GM18951 (cell line): ENCODE measurements around the gene TTC39B.

ENCODE experiments used
- POLR2A ChIP-seq: IDR thresholded peaks from 4 replicates; pipeline ENCODE4 v1.6.1; 2011; ENCODE audit warnings: mild to moderate bottlenecking; ENCODE audit not compliant: insufficient read length, insufficient read depth; ENCODE audit errors: extremely low read depth
- in situ Hi-C: fragments of 300-500 bp; cut with MboI; formaldehyde crosslinking; loops from one replicate; pipeline ENCODE4 v1.12.0; 2022; ENCODE audit warnings: low sequenced_read_pairs, mixed read lengths, inconsistent platforms; ENCODE audit not compliant: unreplicated experiment

The TTC39B gene

GRCh38 chr9:15219546-15219945 is 87.5 kb downstream of the TTC39B start:
- TF ChIP-seq POLR2A: no peak
- in situ Hi-C loops: loop anchor here (25.0 kb wide), 1 partner anchor 393 kb away; no protein-coding TSS in a partner anchor

- in situ Hi-C loops: loop anchor here (25.0 kb wide), 1 partner anchor 393 kb away; no protein-coding TSS in a partner anchor
- no peak for TF ChIP-seq POLR2A
Measured at GRCh38 chr9:15218994-15219393, 88.0 kb downstream of the TTC39B start.

GRCh38 chr9:15213249-15213648 is 93.8 kb downstream of the TTC39B start:
- TF ChIP-seq POLR2A: no peak
- in situ Hi-C loops: loop anchor here (25.0 kb wide), 1 partner anchor 399 kb away; no protein-coding TSS in a partner anchor

- in situ Hi-C loops: loop anchor here (25.0 kb wide), 1 partner anchor 400 kb away; no protein-coding TSS in a partner anchor
- no peak for TF ChIP-seq POLR2A
Measured at GRCh38 chr9:15211815-15212495, 95.1 kb downstream of the TTC39B start.

- in situ Hi-C loops: loop anchor here (25.0 kb wide), 1 partner anchor 401 kb away; no protein-coding TSS in a partner anchor
- no peak for TF ChIP-seq POLR2A
Measured at GRCh38 chr9:15211160-15211814, 95.7 kb downstream of the TTC39B start.

GRCh38 chr9:15206903-15207696 is 99.9 kb downstream of the TTC39B start:
- no peak for TF ChIP-seq POLR2A
- in situ Hi-C loops: loop anchor here (25.0 kb wide), 1 partner anchor 405 kb away; no protein-coding TSS in a partner anchor

- no peak for TF ChIP-seq POLR2A
- in situ Hi-C loops: loop anchor here (25.0 kb wide), 1 partner anchor 406 kb away; no protein-coding TSS in a partner anchor
Measured at GRCh38 chr9:15205632-15206420, 101.2 kb downstream of the TTC39B start.

- no peak for TF ChIP-seq POLR2A
- in situ Hi-C loops: loop anchor here (25.0 kb wide), 1 partner anchor 409 kb away; no protein-coding TSS in a partner anchor
Measured at GRCh38 chr9:15203581-15203980, 103.4 kb downstream of the TTC39B start.

GRCh38 chr9:15200111-15200510 is 106.9 kb downstream of the TTC39B start:
- in situ Hi-C loops: loop anchor here (25.0 kb wide), 1 partner anchor 412 kb away; no protein-coding TSS in a partner anchor

GRCh38 chr9:15192856-15193255 is 114.2 kb downstream of the TTC39B start:
- TF ChIP-seq POLR2A: no peak
- in situ Hi-C loops: no loop called here

More at GRCh38 chr9:15200111-15200510, 106.9 kb downstream of the TTC39B start:
- no peak for TF ChIP-seq POLR2A

- in situ Hi-C loops: no loop called here
- no peak for TF ChIP-seq POLR2A
Measured at GRCh38 chr9:15191378-15191777, 115.6 kb downstream of the TTC39B start.

- in situ Hi-C loops: no loop called here
- no peak for TF ChIP-seq POLR2A
Measured at GRCh38 chr9:15189481-15189880, 117.5 kb downstream of the TTC39B start.
